Measurements from ENCODE around the gene GDNF. TPM values are rescaled to one million over a fixed set of nuclear protein-coding genes. Genes with fewer than 3 reads are reported as not detected.

Gene GDNF
- total RNA-seq, 4 donors from 2014 or later = 1.5 to 6.0 (median 2.1) TPM

DNA sequence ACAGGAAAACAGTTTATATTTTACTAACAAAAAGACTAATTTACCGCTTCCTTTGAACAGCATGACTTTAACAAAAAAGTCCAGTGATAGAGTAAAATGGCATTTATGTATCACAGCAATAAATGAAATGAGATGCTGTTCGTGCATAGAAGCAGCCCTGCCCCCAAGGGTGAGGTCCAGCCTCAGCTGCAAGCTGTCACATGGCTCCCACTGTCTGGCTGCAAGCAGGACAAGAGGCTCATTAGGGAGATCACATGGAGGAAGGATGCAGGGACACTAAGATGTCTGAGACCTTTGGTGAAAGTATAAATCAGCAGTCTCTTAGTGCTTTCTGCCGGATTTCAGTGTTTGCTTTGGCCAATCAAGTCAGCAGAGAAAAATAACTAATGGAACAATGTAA lies 23.0 kb downstream of the GDNF start:
- H3K9me3 ChIP-seq = no peaks in the 10 kb centered on the region
- DNase-seq (no peak), ATAC-seq (no peak)
- no peak for TF ChIP-seq POLR2A (IDR thresholded peaks at IDR 0.05)
- TF ChIP-seq CTCF (IDR thresholded peaks at IDR 0.05 in 4 of 5, conservative IDR thresholded peaks at IDR 0.05 in 1 of 5) = no peak
- in situ Hi-C loops (cut with MboI; ENCODE audit: low sequenced_read_pairs in 4 of 4) (no loop called here), intact Hi-C loops (cut with DNase I; ENCODE audit: low total_unique reads) (no loop called here)
- no peaks in the 10 kb centered on the region for H3K27me3 ChIP-seq
- H3K36me3 ChIP-seq = peaks cover 0 to 5% of the 10 kb centered on the region in 2 donors
- no peak overlapping the region for H3K4me3 ChIP-seq
- H3K27ac ChIP-seq = no peak overlapping the region
- peaks cover 0 to 10% of the 10 kb centered on the region in 2 donors for H3K4me1 ChIP-seq

- no peak for TF ChIP-seq POLR2A (IDR thresholded peaks at IDR 0.05)
- no peak for TF ChIP-seq CTCF (IDR thresholded peaks at IDR 0.05 in 4 of 5, conservative IDR thresholded peaks at IDR 0.05 in 1 of 5)
- Histone ChIP-seq H3K36me3 (peaks cover 0 to 5% of the 10 kb centered on the region in 2 donors), H3K27ac (no peak overlapping the region), H3K4me3 (no peak overlapping the region), H3K27me3 (no peaks in the 10 kb centered on the region), H3K4me1 (peaks cover 0 to 15% of the 10 kb centered on the region in 2 donors), H3K9me3 (no peaks in the 10 kb centered on the region)
- DNase-seq (no peak), ATAC-seq (no peak)
- in situ Hi-C loops (cut with MboI; ENCODE audit: low sequenced_read_pairs in 4 of 4) (no loop called here), intact Hi-C loops (cut with DNase I; ENCODE audit: low total_unique reads) (no loop called here)
Measured at GRCh38 chr5:37816331-37816730, 23.5 kb downstream of the GDNF start.

- H3K9me3 ChIP-seq = no peaks in the 10 kb centered on the region
- intact Hi-C loops (cut with DNase I; ENCODE audit: low total_unique reads) = no loop called here
Measured at GRCh38 chr5:37815913-37816312, 23.9 kb downstream of the GDNF start.

DNA sequence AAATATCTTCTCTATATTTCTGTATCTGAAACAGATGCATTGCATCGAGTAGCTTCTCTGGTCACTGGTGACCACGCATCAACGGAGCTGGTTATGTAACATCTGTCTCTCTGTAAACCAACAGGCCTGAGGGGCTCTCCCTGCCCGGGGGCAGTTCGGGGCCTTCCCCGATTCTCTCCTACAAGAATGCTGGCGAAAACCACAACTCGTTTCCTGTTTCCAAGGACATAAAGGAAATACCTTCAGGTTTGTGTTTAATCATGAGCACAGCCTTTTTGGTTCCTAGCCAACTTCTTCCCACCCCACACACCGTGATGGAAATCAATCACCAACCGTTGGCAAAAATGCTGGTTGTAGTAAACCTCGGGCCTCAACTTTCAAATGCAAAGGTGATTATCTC lies 25.1 kb downstream of the GDNF start:
- Histone ChIP-seq H3K4me1 (peaks cover 0 to 18% of the 10 kb centered on the region in 2 donors), H3K27me3 (no peaks in the 10 kb centered on the region), H3K4me3 (no peak overlapping the region), H3K27ac (no peak overlapping the region), H3K9me3 (no peaks in the 10 kb centered on the region), H3K36me3 (peaks cover 0 to 5% of the 10 kb centered on the region in 2 donors)
- intact Hi-C loops (cut with DNase I; ENCODE audit: low total_unique reads) (no loop called here), in situ Hi-C loops (cut with MboI; ENCODE audit: low sequenced_read_pairs in 4 of 4) (no loop called here)
- ATAC-seq (no peak), DNase-seq (no peak)
- no peak for TF ChIP-seq CTCF (IDR thresholded peaks at IDR 0.05 in 4 of 5, conservative IDR thresholded peaks at IDR 0.05 in 1 of 5)
- TF ChIP-seq POLR2A (IDR thresholded peaks at IDR 0.05) = no peak

More at GRCh38 chr5:37815913-37816312, 23.9 kb downstream of the GDNF start:
- Histone ChIP-seq H3K4me1 (peaks cover 0 to 18% of the 10 kb centered on the region in 2 donors), H3K27me3 (no peaks in the 10 kb centered on the region), H3K4me3 (no peak overlapping the region), H3K36me3 (peaks cover 0 to 5% of the 10 kb centered on the region in 2 donors), H3K27ac (no peak overlapping the region)
- no peak for DNase-seq
- no peak for TF ChIP-seq CTCF (IDR thresholded peaks at IDR 0.05 in 4 of 5, conservative IDR thresholded peaks at IDR 0.05 in 1 of 5)
- TF ChIP-seq POLR2A (IDR thresholded peaks at IDR 0.05) = no peak
- in situ Hi-C loops (cut with MboI; ENCODE audit: low sequenced_read_pairs in 4 of 4) = no loop called here
- no peak for ATAC-seq

DNA sequence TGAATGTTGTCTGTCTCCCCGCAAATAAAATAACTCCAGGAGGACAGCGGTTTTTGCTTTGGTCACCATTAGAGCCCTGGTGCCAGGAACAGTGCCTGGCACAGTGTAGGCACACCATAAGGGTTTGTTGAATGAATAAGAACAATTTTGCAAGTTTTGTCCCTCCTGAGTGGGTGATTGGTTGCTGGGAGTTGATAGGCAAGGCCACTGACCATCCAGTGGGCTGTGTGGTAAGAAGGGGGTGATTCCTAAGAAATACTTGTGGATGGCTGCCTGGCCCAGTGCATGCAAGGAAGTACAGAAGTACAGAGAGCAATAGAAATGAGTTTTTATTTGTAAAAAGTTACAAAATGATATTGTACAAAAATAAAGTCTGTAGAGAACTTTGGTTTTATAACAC lies 27.5 kb downstream of the GDNF start:
- intact Hi-C loops (cut with DNase I; ENCODE audit: low total_unique reads) (loop anchor here (1.0 kb wide), 1 partner anchor 89 kb away; no protein-coding TSS in a partner anchor), in situ Hi-C loops (cut with MboI; ENCODE audit: low sequenced_read_pairs in 4 of 4) (no loop called here)
- ATAC-seq = peak; percentile 25 to 37
- Histone ChIP-seq H3K27ac (peak overlapping the region; percentile 54 to 87 (median 70)), H3K27me3 (no peaks in the 10 kb centered on the region), H3K36me3 (peaks cover 0 to 5% of the 10 kb centered on the region in 2 donors), H3K4me1 (peaks cover 0 to 18% of the 10 kb centered on the region in 2 donors), H3K9me3 (no peaks in the 10 kb centered on the region), H3K4me3 (no peak overlapping the region)
- TF ChIP-seq CTCF (IDR thresholded peaks at IDR 0.05 in 4 of 5, conservative IDR thresholded peaks at IDR 0.05 in 1 of 5) (no peak), POLR2A (IDR thresholded peaks at IDR 0.05) (no peak)
- peak in 1 of 2 donors; percentile 44 for DNase-seq

Data from gastrocnemius medialis (tissue), 4 donors.